ENCODE results near the gene STMP1.

The STMP1 gene

GRCh38 chr7:135704074-135704473 is 41.8 kb downstream of the STMP1 start:
- DNase-seq: no peak

- DNase-seq: no peak
Observed at GRCh38 chr7:135704698-135705097, 42.4 kb downstream of the STMP1 start.

- DNase-seq: no peak
Observed at GRCh38 chr7:135706038-135706742, 43.9 kb downstream of the STMP1 start.

- no peak for DNase-seq
Observed at GRCh38 chr7:135706858-135707569, 44.7 kb downstream of the STMP1 start.

- peak; percentile 81 for DNase-seq
Observed at GRCh38 chr7:135707570-135707966, 45.3 kb downstream of the STMP1 start.

GRCh38 chr7:135708041-135708440 is 45.7 kb downstream of the STMP1 start:
- peak; percentile 64 for DNase-seq

- no peak for DNase-seq
Observed at GRCh38 chr7:135709508-135709907, 47.2 kb downstream of the STMP1 start.

GRCh38 chr7:135710417-135711138 is 48.3 kb downstream of the STMP1 start:
- peak; percentile 69 for DNase-seq

- no peak for DNase-seq
Observed at GRCh38 chr7:135711139-135711469, 48.8 kb downstream of the STMP1 start.

GRCh38 chr7:135712182-135712782 is 50.0 kb downstream of the STMP1 start:
- no peak for DNase-seq

GRCh38 chr7:135712796-135713195 is 50.5 kb downstream of the STMP1 start:
- no peak for DNase-seq

GRCh38 chr7:135713836-135714470 is 51.6 kb downstream of the STMP1 start:
- peak; percentile 85 for DNase-seq

GRCh38 chr7:135714534-135715009 is 52.3 kb downstream of the STMP1 start:
- DNase-seq: peak; percentile 97

GRCh38 chr7:135715055-135715522 is 52.8 kb downstream of the STMP1 start:
- no peak for DNase-seq

GRCh38 chr7:135715673-135716072 is 53.4 kb downstream of the STMP1 start:
- no peak for DNase-seq

- DNase-seq: no peak
Observed at GRCh38 chr7:135716677-135717238, 54.4 kb downstream of the STMP1 start.

- no peak for DNase-seq
Observed at GRCh38 chr7:135717693-135718092, 55.4 kb downstream of the STMP1 start.

GRCh38 chr7:135718219-135718618 is 55.9 kb downstream of the STMP1 start:
- DNase-seq: no peak

- no peak for DNase-seq
Observed at GRCh38 chr7:135718794-135719437, 56.6 kb downstream of the STMP1 start.

GRCh38 chr7:135719688-135720087 is 57.4 kb downstream of the STMP1 start:
- no peak for DNase-seq

GRCh38 chr7:135721198-135721820 is 59.0 kb downstream of the STMP1 start:
- no peak for DNase-seq
